ENCODE results near the gene PLPPR5.

GRCh38 chr1:98967122-98967521, 37.5 kb downstream of the PLPPR5 start:
- no peak for TF ChIP-seq YY1 (IDR thresholded peaks at IDR 0.05; ENCODE audit: insufficient read depth, insufficient read length)
- no peak for TF ChIP-seq ZNF274 (IDR thresholded peaks at IDR 0.05; ENCODE audit: low read depth, low read length)
